Pons (tissue), 1 donor: ENCODE results near the gene FAM210A.

ENCODE experiments used
- DNase-seq: peaks from one replicate; pipeline ENCODE4 v3.0.0-alpha.2; 2016; ENCODE audit warnings: low spot score

The FAM210A gene

GRCh38 chr18:13646633-13647032, 79.7 kb downstream of the FAM210A start:
- DNase-seq, result no peak

- DNase-seq, result no peak
Observed at GRCh38 chr18:13645093-13645492, 81.3 kb downstream of the FAM210A start.

GRCh38 chr18:13643261-13643751, 83.1 kb downstream of the FAM210A start:
- DNase-seq, result no peak

GRCh38 chr18:13642440-13642827, 83.9 kb downstream of the FAM210A start:
- no peak for DNase-seq

- DNase-seq, result no peak
Observed at GRCh38 chr18:13641551-13642439, 84.6 kb downstream of the FAM210A start.

- DNase-seq, result no peak
Observed at GRCh38 chr18:13640266-13640860, 86.0 kb downstream of the FAM210A start.

GRCh38 chr18:13638719-13639595, 87.4 kb downstream of the FAM210A start:
- peak; percentile 82 for DNase-seq

- peak; percentile 88 for DNase-seq
Observed at GRCh38 chr18:13635046-13635445, 91.3 kb downstream of the FAM210A start.

GRCh38 chr18:13633700-13634099, 92.7 kb downstream of the FAM210A start:
- no peak for DNase-seq

GRCh38 chr18:13630716-13631268, 95.6 kb downstream of the FAM210A start:
- DNase-seq, result peak; percentile 34

- DNase-seq, result peak; percentile 96
Observed at GRCh38 chr18:13629841-13630715, 96.3 kb downstream of the FAM210A start.

GRCh38 chr18:13628211-13628610, 98.1 kb downstream of the FAM210A start:
- peak; percentile 32 for DNase-seq

GRCh38 chr18:13627639-13628038, 98.7 kb downstream of the FAM210A start:
- DNase-seq, result no peak

- DNase-seq, result no peak
Observed at GRCh38 chr18:13626544-13626908, 99.8 kb downstream of the FAM210A start.

GRCh38 chr18:13625843-13626543, 100.4 kb downstream of the FAM210A start:
- DNase-seq, result peak; percentile 45

GRCh38 chr18:13625355-13625754, 101.0 kb downstream of the FAM210A start:
- DNase-seq, result no peak

- DNase-seq, result no peak
Observed at GRCh38 chr18:13624563-13625237, 101.7 kb downstream of the FAM210A start.

- DNase-seq, result peak; percentile 78
Observed at GRCh38 chr18:13623871-13624270, 102.5 kb downstream of the FAM210A start.

GRCh38 chr18:13623348-13623747, 103.0 kb downstream of the FAM210A start:
- DNase-seq, result peak; percentile 46

- DNase-seq, result no peak
Observed at GRCh38 chr18:13622751-13623150, 103.6 kb downstream of the FAM210A start.
